CD4-positive, alpha-beta memory T cell (primary cell): ENCODE results near the gene STAT1. TPM values are rescaled to one million over a fixed set of nuclear protein-coding genes. Genes with fewer than 3 reads are reported as not detected.

ENCODE experiments used
- CTCF ChIA-PET: fragments of 350-600 bp; sonication (Branson Sonifier 250); formaldehyde crosslinking; loops from one replicate; lab custom pipeline; 2021; ENCODE audit warnings: inconsistent platforms; ENCODE audit not compliant: partially characterized antibody; lab: Charles Lee
- POLR2A ChIA-PET: fragments of 350-600 bp; sonication (Branson Sonifier 250); formaldehyde crosslinking; loops from one replicate; lab custom pipeline; 2021; ENCODE audit not compliant: partially characterized antibody; lab: Charles Lee
- DNase-seq, 5 donors: peaks; one replicate each; pipeline versions ENCODE4 v3.0.0 to v3.0.0-alpha.2; 2020 to 2022; ENCODE audit warnings: mixed read lengths in 1 of 5
- H3K27ac ChIP-seq: one replicate; pipeline ENCODE4 v1.7.0; 2013; ENCODE audit warnings: low read depth, low read length
- H3K27me3 ChIP-seq: 2 replicates; pipeline ENCODE4 v1.7.0; 2013; ENCODE audit warnings: mild to moderate bottlenecking, low read length, moderate library complexity; ENCODE audit not compliant: insufficient read depth
- H3K36me3 ChIP-seq: 2 replicates; pipeline ENCODE4 v1.7.0; 2013; ENCODE audit warnings: mild to moderate bottlenecking, low read length, moderate library complexity; ENCODE audit not compliant: insufficient read depth
- H3K4me1 ChIP-seq: 2 replicates; pipeline ENCODE4 v1.7.0; 2013; ENCODE audit warnings: mild to moderate bottlenecking, low read length, moderate library complexity; ENCODE audit not compliant: insufficient read depth
- H3K4me3 ChIP-seq, 2 donors: one replicate each; pipeline ENCODE4 v1.7.0; 2013; ENCODE audit warnings: low read length in 2 of 2, mild to moderate bottlenecking in 1 of 2
- H3K9me3 ChIP-seq, 2 donors: one replicate each; pipeline ENCODE4 v1.7.0; 2013; ENCODE audit warnings: low read length in 2 of 2, control low read depth in 1 of 2; ENCODE audit not compliant: control insufficient read depth in 1 of 2
- H3K27ac Mint-ChIP-seq, 7 donors: one replicate each; pipeline ENCODE4 v1.8.0; 2020 to 2021; ENCODE audit warnings: mixed read lengths in 7 of 7, mild to moderate bottlenecking in 6 of 7, inconsistent platforms in 3 of 7, moderate library complexity in 3 of 7
- H3K27me3 Mint-ChIP-seq, 2 donors: one replicate each; pipeline ENCODE4 v1.8.0; 2020 to 2021; ENCODE audit warnings: mixed read lengths in 2 of 2
- H3K36me3 Mint-ChIP-seq, 2 donors: one replicate each; pipeline ENCODE4 v1.8.0; 2020 to 2021; ENCODE audit warnings: mixed read lengths in 2 of 2, inconsistent platforms in 1 of 2, mild to moderate bottlenecking in 1 of 2
- H3K4me1 Mint-ChIP-seq, 4 donors: one replicate each; pipeline ENCODE4 v1.8.0; 2020 to 2021; ENCODE audit warnings: mixed read lengths in 4 of 4, mild to moderate bottlenecking in 1 of 4
- H3K4me3 Mint-ChIP-seq, 8 donors: one replicate each; pipeline ENCODE4 v1.8.0; 2020 to 2021; ENCODE audit warnings: mixed read lengths in 8 of 8, mild to moderate bottlenecking in 7 of 8, moderate library complexity in 6 of 8, inconsistent platforms in 3 of 8
- H3K9me3 Mint-ChIP-seq, 8 donors: one replicate each; pipeline ENCODE4 v1.8.0; 2020 to 2021; ENCODE audit warnings: mixed read lengths in 8 of 8, mild to moderate bottlenecking in 5 of 8, inconsistent platforms in 3 of 8, moderate library complexity in 1 of 8
- intact Hi-C: fragments of 100-400 bp; cut with micrococcal nuclease; formaldehyde crosslinking; loops from one replicate; pipeline ENCODE4 v1.15.1; 2023
- polyA plus RNA-seq, 2 donors: library from polyadenylated mRNA; unstranded; fragments of 300-500 nt; fragmentation: Illumina TruSeq; gene quantifications; one replicate each; pipeline ENCODE4 v1.2.3, GENCODE V29; 2021
- total RNA-seq, 2 experiments: library from RNA; stranded (reverse); gene quantifications; one replicate each; pipeline ENCODE4 v1.2.3, GENCODE V29; 2021

The STAT1 gene
- total and polyA plus RNA-seq, 4 experiments from 2014 or later: 130 to 230 (median 175) TPM

DNA sequence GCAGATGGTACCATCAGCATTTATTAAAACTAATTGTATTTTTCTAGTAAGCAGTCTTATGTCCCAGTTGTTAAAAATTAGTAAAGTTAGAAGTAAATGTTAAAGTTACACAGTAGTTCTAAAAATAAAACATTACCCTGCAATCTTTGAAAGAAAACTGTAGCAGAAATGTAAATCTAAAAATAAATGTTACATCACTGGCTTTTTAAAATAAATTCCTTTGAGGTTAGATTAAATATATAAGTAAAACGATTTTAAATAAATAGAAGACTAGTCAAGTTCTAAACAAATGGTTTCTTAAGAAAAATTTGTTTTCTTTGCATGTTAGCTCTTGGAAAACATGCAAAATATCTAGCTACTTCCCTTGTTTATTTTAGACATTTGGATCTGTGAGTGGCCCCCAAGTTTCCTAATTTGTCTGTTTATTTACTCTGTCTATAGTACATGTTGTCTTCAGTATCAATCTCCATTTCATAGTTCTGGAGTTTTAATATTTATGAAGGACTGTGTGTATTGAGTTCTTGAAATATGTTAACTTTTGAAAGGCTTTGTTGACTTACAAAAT lies 75.1 kb downstream of the STAT1 start:
- H3K27ac ChIP-seq: no peak overlapping the region

GRCh38 chr2:190935054-190935453 lies 78.9 kb downstream of the STAT1 start:
- no peak overlapping the region for H3K4me3 ChIP-seq
- peaks cover 24 to 34% of the 10 kb centered on the region in 2 donors for H3K36me3 Mint-ChIP-seq
- POLR2A ChIA-PET: no interaction called here

More for the DNA sequence above, 75.1 kb downstream of the STAT1 start:
- ChIA-PET CTCF (interaction anchor here (2.1 kb wide), 1 partner anchor 88 kb away, joined by 8 read pairs; no protein-coding TSS in a partner anchor), POLR2A (interaction anchor here (1.0 kb wide), 1 partner anchor 12 kb away, joined by 3 read pairs; no protein-coding TSS in a partner anchor)
- intact Hi-C loops: no loop called here
- Histone ChIP-seq H3K36me3 (no peaks in the 10 kb centered on the region), H3K9me3 (no peaks in the 10 kb centered on the region), H3K4me1 (no peaks in the 10 kb centered on the region), H3K4me3 (no peak overlapping the region), H3K27me3 (no peaks in the 10 kb centered on the region)
- peaks cover 6 to 8% (median 6%) of the 10 kb centered on the region in 4 donors for H3K4me1 Mint-ChIP-seq
- peak overlapping the region in 3 of 7 donors; percentile 32 to 66 (median 38) for H3K27ac Mint-ChIP-seq
- no peak overlapping the region for H3K4me3 Mint-ChIP-seq
- peaks cover 3 to 14% of the 10 kb centered on the region in 2 donors for H3K36me3 Mint-ChIP-seq
- DNase-seq: no peak
- no peaks in the 10 kb centered on the region for H3K27me3 Mint-ChIP-seq
- no peaks in the 10 kb centered on the region for H3K9me3 Mint-ChIP-seq

GRCh38 chr2:190933361-190933760 lies 80.6 kb downstream of the STAT1 start:
- Histone ChIP-seq H3K27ac (no peak overlapping the region), H3K4me3 (no peak overlapping the region), H3K36me3 (peaks cover 12% of the 10 kb centered on the region), H3K27me3 (no peaks in the 10 kb centered on the region), H3K4me1 (no peaks in the 10 kb centered on the region), H3K9me3 (no peaks in the 10 kb centered on the region)
- no peaks in the 10 kb centered on the region for H3K9me3 Mint-ChIP-seq
- no peaks in the 10 kb centered on the region for H3K27me3 Mint-ChIP-seq
- H3K36me3 Mint-ChIP-seq: peaks cover 32 to 41% of the 10 kb centered on the region in 2 donors
- CTCF ChIA-PET: interaction anchor here (1.7 kb wide), 1 partner anchor 83 kb away, joined by 6 read pairs; no protein-coding TSS in a partner anchor
- no peak overlapping the region for H3K4me3 Mint-ChIP-seq
- POLR2A ChIA-PET: no interaction called here
- no peak for DNase-seq
- H3K4me1 Mint-ChIP-seq: peaks cover 5 to 10% (median 9%) of the 10 kb centered on the region in 4 donors
- intact Hi-C loops: loop anchor here (5.0 kb wide), 2 partner anchors 34 to 41 kb away; no protein-coding TSS in a partner anchor
- H3K27ac Mint-ChIP-seq: peak overlapping the region in 1 of 7 donors; percentile 32

More at GRCh38 chr2:190935054-190935453, 78.9 kb downstream of the STAT1 start:
- H3K27me3 ChIP-seq: no peaks in the 10 kb centered on the region
- intact Hi-C loops: no loop called here
- no peaks in the 10 kb centered on the region for H3K9me3 ChIP-seq
- no peaks in the 10 kb centered on the region for H3K4me1 ChIP-seq
- peaks cover 6 to 10% (median 9%) of the 10 kb centered on the region in 4 donors for H3K4me1 Mint-ChIP-seq
- no peak overlapping the region for H3K27ac Mint-ChIP-seq
- H3K4me3 Mint-ChIP-seq: no peak overlapping the region
- CTCF ChIA-PET: no interaction called here
- no peak for DNase-seq
- H3K27ac ChIP-seq: no peak overlapping the region
- H3K27me3 Mint-ChIP-seq: no peaks in the 10 kb centered on the region
- no peaks in the 10 kb centered on the region for H3K9me3 Mint-ChIP-seq
- peaks cover 10% of the 10 kb centered on the region for H3K36me3 ChIP-seq

GRCh38 chr2:190932514-190932913 lies 81.5 kb downstream of the STAT1 start:
- H3K9me3 ChIP-seq: no peaks in the 10 kb centered on the region
- POLR2A ChIA-PET: interaction anchor here (0.7 kb wide), 1 partner anchor 82 kb away, joined by 3 read pairs; no protein-coding TSS in a partner anchor
- H3K4me3 ChIP-seq: no peak overlapping the region
- Mint-ChIP-seq H3K9me3 (no peaks in the 10 kb centered on the region), H3K27me3 (no peaks in the 10 kb centered on the region), H3K36me3 (peaks cover 32 to 46% of the 10 kb centered on the region in 2 donors), H3K4me3 (no peak overlapping the region), H3K4me1 (peaks cover 5 to 10% (median 9%) of the 10 kb centered on the region in 4 donors), H3K27ac (peak overlapping the region in 1 of 7 donors; percentile 57)
- H3K27ac ChIP-seq: no peak overlapping the region
- no peaks in the 10 kb centered on the region for H3K4me1 ChIP-seq
- intact Hi-C loops: loop anchor here (5.0 kb wide), 2 partner anchors 35 to 40 kb away; no protein-coding TSS in a partner anchor
- no peak for DNase-seq
- no peaks in the 10 kb centered on the region for H3K27me3 ChIP-seq
- CTCF ChIA-PET: interaction anchor here (1.7 kb wide), 1 partner anchor 82 kb away, joined by 6 read pairs; no protein-coding TSS in a partner anchor
- H3K36me3 ChIP-seq: peaks cover 16% of the 10 kb centered on the region

DNA sequence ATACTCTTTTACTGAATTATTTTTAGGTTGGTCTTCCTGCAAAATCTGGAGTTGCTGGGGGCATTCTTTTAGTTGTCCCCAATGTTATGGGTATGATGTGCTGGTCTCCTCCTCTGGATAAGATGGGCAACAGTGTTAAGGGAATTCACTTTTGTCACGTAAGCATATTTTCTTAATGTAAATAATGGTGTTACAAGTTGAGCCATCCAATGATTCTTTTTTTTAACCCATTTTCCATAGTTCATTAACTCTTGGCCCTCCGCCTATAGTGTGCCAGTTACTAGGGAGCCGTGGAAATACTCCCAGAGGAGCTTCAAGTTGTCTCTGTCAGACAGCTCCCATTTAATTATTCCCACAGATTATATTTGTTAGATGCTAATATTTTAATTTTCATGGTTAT lies 83.6 kb downstream of the STAT1 start:
- Mint-ChIP-seq H3K4me3 (no peak overlapping the region), H3K4me1 (peaks cover 3 to 7% (median 6%) of the 10 kb centered on the region in 4 donors), H3K9me3 (no peaks in the 10 kb centered on the region), H3K36me3 (peaks cover 38 to 52% of the 10 kb centered on the region in 2 donors), H3K27ac (no peak overlapping the region), H3K27me3 (no peaks in the 10 kb centered on the region)
- Histone ChIP-seq H3K36me3 (peaks cover 22% of the 10 kb centered on the region), H3K4me3 (no peak overlapping the region), H3K27me3 (no peaks in the 10 kb centered on the region), H3K4me1 (no peaks in the 10 kb centered on the region), H3K27ac (no peak overlapping the region), H3K9me3 (no peaks in the 10 kb centered on the region)
- intact Hi-C loops: loop anchor here (5.0 kb wide), 2 partner anchors 37 to 38 kb away; no protein-coding TSS in a partner anchor
- CTCF ChIA-PET: interaction anchor here (1.1 kb wide), 1 partner anchor 80 kb away, joined by 3 read pairs; no protein-coding TSS in a partner anchor
- DNase-seq: no peak
- POLR2A ChIA-PET: interaction anchor here (0.8 kb wide), 1 partner anchor 49 kb away, joined by 3 read pairs; the partner anchor contains the start of gene GLS

DNA sequence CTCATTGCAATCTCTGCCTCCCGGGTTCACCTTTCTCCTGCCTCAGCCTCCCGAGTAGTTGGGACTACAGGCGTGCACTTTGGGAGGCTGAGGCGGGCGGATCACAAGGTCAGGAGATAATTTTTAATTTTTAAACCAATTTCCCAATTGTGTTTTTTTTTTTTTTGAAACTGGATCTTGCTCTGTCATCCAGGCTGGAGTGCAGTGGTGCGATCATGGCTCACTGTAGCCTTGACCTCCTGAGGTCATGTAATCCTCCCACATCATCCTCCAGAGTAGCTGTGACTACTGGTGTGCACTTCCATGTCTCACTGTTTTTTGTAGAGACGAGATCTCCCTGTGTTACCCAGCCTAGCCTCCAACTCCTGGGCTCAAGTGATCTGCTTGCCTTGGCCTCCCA lies 84.1 kb downstream of the STAT1 start:
- Histone ChIP-seq H3K4me3 (no peak overlapping the region), H3K27me3 (no peaks in the 10 kb centered on the region), H3K9me3 (no peaks in the 10 kb centered on the region), H3K4me1 (no peaks in the 10 kb centered on the region), H3K27ac (no peak overlapping the region), H3K36me3 (peaks cover 25% of the 10 kb centered on the region)
- intact Hi-C loops: loop anchor here (5.0 kb wide), 2 partner anchors 37 to 38 kb away; no protein-coding TSS in a partner anchor
- CTCF ChIA-PET: interaction anchor here (1.1 kb wide), 1 partner anchor 79 kb away, joined by 3 read pairs; no protein-coding TSS in a partner anchor
- Mint-ChIP-seq H3K36me3 (peaks cover 38 to 54% of the 10 kb centered on the region in 2 donors), H3K27me3 (no peaks in the 10 kb centered on the region), H3K4me1 (peaks cover 3 to 7% (median 6%) of the 10 kb centered on the region in 4 donors), H3K9me3 (no peaks in the 10 kb centered on the region), H3K27ac (peak overlapping the region in 2 of 7 donors; percentile 29 to 53), H3K4me3 (no peak overlapping the region)
- POLR2A ChIA-PET: no interaction called here
- DNase-seq: no peak

- H3K4me3 ChIP-seq: no peak overlapping the region
- H3K27me3 Mint-ChIP-seq: no peaks in the 10 kb centered on the region
- ChIA-PET CTCF (no interaction called here), POLR2A (no interaction called here)
- no peaks in the 10 kb centered on the region for H3K9me3 Mint-ChIP-seq
- H3K36me3 Mint-ChIP-seq: peaks cover 48 to 70% of the 10 kb centered on the region in 2 donors
- H3K4me3 Mint-ChIP-seq: no peak overlapping the region
- H3K4me1 ChIP-seq: no peaks in the 10 kb centered on the region
- no peak overlapping the region for H3K27ac ChIP-seq
- H3K9me3 ChIP-seq: no peaks in the 10 kb centered on the region
- peaks cover 46% of the 10 kb centered on the region for H3K36me3 ChIP-seq
- H3K4me1 Mint-ChIP-seq: peaks cover 6 to 11% (median 10%) of the 10 kb centered on the region in 4 donors
- intact Hi-C loops: no loop called here
- no peak overlapping the region for H3K27ac Mint-ChIP-seq
- no peak for DNase-seq
- no peaks in the 10 kb centered on the region for H3K27me3 ChIP-seq
Observed at GRCh38 chr2:190927301-190927700, 86.7 kb downstream of the STAT1 start.
